ENCODE results near the gene MBNL2.

MBNL2 gene

DNA sequence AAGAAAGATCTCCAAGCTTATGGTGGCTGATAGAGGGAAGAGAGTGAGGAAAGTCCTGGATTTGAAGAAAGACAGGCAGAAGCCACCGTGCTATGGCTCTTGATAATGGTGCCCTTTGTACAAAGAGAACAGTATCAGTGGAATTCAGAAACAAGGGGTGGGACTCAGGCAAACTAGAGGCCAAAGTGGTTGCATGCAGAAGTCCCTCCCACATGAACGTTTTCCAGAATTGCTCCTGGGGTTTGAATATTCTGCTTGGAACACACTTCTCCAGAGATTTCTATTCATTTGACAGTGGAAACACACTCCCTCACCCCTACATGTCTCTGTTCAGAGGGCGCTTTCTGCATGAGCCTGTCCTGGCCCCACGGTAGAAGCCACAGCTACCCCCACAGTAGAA, 10.1 kb upstream of the MBNL2 start:
- DNase-seq: no peak

GRCh38 chr13:97212601-97213040, 9.5 kb upstream of the MBNL2 start:
- no peak for DNase-seq

GRCh38 chr13:97214921-97215320, 7.2 kb upstream of the MBNL2 start:
- no peak for DNase-seq

- DNase-seq: no peak
Observed at GRCh38 chr13:97215325-97215724, 6.8 kb upstream of the MBNL2 start.

GRCh38 chr13:97219226-97219625, 2.9 kb upstream of the MBNL2 start:
- no peak for DNase-seq

DNA sequence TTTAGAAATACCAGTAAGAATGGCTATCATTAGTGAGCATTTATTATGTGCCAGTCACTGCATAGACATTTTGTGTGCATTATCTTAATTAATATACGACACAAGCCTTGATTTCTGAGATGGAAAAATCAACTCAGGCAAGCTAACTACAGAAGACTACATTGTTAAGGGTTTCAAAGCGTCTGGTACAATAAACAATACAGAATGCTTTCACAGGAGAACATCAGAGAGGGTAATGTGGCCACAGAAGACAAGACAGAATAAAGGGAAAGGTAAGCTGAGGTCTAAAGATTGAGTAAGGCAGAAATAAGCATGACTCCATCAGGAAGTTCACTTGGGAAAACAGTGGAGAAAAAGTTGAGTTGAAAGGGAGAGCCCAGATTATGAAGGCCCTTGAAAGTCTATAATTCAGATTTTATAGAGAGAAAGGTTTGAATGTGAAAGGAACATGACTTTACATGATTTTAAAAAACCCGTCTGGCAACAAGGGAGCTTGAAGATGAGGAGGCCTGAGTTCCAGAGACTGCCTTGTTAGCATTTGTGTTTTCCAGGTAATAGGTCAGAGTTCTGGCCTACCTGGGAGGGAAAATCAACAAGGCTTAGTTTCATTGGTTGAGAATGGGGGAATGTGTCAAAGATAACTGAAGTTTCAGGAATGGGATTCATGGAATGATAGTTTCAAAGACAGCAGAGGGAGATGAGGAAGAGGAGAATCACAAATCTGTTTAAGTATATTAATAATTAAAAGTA, 1.8 kb upstream of the MBNL2 start:
- no peak for DNase-seq

DNA sequence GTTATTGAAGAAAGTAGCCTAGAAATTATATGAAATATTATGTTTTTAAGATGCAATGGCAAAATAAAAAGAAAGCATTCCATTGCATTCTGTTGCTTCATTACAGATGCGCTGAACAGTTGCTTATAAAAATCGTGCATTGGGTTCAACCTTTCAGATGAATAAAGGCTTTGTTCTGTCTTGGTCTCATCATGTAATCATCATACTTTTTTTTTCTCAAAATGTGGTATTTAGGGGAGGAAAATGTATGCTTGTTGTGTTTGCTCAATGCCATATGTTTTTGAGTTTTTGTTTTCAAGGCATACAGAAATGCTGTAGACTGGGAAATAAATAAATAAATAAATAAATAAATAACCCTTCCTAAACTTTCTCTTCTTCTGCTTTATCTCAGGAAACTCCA, 1.1 kb upstream of the MBNL2 start:
- no peak for DNase-seq

GRCh38 chr13:97221466-97221865, 667 bp upstream of the MBNL2 start:
- DNase-seq: no peak

GRCh38 chr13:97223037-97223710, 1.0 kb downstream of the MBNL2 start:
- no peak for DNase-seq

DNA sequence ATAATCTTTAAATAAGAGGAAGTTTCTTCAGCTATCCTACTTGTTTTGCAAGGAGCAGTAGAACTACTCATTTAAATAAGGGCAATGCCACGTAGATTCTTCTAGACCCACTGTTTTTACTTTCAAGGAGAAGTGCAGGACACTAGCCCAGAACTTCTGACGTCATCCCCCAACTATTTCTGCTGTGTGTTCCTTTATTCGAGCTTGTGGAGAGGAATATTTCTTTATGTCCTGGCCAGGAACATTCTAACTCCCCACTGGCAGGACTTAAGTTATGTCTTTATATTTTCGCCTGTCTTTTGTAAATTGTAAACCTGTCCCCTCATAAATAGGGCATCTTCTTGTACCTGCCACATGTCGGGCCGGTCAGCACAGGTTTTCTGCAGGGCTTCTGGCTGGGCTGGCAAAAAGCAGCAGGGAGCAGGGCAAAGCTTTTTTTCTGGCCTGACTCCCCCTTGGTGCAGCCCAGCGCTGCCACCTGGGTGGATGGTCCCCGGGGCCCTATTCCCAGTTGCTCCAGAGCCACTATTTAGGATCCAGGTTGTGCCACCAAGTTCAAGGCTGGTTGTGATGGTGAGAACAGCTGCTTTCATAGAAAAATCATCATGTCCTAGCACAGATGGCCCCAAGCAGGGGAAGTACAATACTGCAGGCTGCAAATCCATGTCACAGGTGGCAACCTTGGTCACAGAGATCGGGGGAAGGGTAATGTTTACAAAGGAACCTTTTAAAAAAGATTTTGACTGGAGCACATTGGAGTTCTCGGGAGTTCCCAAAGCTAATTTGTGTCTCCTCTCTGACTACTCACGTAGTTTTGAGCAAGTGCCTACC, 1.8 kb downstream of the MBNL2 start:
- no peak for DNase-seq

DNA sequence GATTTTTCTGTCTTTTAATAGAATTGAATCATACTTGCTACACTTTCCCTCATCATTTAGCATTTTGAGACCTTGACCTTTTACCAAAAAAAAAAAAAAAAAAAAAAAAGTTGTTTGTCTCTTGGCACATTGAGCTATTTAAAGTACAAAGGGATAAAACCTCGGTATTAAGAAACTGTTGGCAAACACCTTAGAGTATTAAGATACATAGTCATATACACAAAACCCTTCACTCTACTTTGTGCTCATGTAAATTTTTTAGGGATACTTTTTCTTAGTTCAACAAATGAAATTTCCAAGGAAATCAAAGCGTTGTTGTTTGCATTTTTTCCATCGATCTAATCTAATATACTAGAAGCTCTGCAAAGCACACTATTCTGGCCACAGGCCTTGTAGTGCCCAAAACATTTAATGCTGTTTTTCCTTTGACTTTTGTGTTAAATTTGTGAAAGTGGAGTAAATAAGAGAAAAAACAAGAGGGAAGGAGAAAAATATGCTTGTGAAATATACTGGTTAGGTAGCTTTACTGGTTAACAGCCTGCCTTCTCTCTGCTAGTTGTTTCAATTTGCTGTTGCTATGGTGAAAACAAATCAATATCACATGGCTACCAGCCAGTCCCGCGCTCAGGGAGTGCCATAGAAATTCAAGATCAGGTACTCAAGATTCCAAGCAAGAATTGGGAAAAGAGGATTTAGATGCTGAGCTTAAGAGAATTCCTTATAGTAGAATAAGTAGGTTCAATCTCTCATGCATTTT, 2.6 kb downstream of the MBNL2 start:
- no peak for DNase-seq

DNA sequence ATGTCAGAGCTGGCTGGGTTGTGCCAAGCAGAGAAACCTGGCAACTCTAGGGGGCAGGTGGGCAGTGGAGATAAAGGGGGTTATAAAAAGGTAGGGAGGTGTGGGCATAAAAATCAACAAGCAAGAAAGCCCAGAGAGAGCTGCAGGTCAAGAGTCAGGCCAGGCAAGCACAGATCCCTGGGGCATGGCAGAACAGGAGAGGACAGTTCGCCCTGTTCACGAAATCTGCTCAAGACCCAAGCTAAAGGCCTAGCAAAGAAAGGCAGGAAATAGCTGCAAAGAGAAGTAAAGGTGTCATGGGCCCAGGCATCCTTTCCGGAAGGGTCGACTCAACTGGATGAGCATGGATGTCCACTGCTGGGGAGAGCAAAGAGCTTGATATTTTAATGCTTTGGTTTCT, 3.4 kb downstream of the MBNL2 start:
- DNase-seq: no peak

GRCh38 chr13:97226013-97226412, 3.9 kb downstream of the MBNL2 start:
- no peak for DNase-seq

- DNase-seq: no peak
Observed at GRCh38 chr13:97226788-97227627, 4.9 kb downstream of the MBNL2 start.

DNA sequence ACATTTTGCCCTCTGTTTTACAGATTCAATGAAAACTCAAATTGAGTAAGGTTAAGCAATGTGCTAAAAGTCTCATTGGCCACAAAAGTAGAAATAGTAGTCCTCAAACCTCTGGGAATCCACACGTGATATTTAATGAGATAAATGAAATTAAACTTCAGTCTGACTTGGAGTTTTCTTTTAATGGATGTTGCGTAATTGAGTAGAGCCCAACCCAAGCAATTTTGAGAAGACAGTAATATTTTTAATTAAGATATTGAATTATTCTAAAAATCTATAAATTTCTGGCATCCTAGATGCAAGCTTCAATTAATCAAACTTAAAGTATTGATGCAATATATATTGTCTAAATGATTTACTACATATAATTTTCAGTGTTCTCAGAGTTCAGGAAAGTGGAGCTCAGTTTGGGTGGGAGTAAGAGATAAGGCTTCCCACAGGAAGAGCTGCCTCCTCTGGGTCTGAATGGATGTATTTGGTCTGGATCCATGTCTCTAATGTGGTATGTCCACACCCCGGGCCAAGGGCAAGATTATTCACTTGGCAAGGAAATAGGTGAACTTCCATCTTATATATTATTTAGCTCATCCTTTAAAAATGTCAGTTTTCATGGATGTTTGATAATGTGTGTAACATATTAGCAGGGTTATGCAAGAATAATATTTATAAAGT, 6.9 kb downstream of the MBNL2 start:
- no peak for DNase-seq

DNA sequence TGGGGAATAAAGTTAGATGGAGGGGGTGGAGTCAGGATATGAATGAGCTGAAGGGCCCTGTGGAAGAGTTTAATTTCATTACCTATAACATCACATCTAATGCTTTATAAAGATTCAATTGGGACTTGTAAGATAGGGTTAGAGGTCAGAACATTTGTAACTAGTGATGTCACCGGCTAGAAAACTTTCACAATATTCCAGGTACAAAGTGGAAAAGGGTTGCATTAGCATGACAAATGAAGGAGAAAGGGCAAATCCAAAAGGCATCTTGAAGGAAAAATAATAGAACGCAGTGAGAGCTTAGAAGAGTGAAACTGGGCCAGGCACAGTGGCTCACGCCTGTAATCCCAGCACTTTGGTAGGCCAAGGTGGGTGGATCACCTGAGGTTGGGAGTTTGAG, 7.6 kb downstream of the MBNL2 start:
- DNase-seq: no peak

DNA sequence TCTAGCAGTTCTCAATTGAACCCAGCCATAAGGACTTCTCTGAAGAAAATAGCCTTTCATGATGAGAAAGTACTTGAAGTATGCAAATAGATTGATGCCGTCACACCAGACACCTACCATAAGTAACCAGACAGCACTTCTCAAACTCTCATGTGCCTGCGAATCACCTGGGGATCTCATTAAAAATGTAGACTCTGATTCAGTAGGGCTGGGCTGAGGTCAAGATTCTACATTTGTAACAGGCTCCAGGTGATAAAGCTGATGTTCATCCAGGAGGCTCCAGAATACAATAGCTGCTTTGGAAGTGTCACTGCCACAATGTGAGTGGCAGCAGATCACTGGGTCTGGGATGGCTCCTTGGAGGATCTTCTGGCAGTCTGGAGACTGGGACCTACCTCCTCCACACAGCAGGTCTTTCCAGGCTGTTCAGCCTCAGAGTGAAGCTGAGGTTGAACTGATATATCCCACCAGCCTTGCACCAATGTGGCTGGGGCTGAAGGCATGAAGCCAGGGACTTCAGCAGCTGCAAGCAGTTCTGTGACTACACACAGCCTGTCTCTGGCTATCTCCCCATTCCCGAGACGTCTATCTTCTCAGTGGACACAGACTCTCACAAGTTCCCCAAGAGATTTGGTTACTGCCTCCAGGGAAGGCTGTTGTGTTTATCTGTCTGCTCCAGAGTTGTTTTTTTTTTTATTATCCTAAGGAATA, 9.1 kb downstream of the MBNL2 start:
- DNase-seq: no peak

GRCh38 chr13:97231829-97232196, 9.7 kb downstream of the MBNL2 start:
- no peak for DNase-seq

- DNase-seq: no peak
Observed at GRCh38 chr13:97233499-97233898, 11.4 kb downstream of the MBNL2 start.

DNA sequence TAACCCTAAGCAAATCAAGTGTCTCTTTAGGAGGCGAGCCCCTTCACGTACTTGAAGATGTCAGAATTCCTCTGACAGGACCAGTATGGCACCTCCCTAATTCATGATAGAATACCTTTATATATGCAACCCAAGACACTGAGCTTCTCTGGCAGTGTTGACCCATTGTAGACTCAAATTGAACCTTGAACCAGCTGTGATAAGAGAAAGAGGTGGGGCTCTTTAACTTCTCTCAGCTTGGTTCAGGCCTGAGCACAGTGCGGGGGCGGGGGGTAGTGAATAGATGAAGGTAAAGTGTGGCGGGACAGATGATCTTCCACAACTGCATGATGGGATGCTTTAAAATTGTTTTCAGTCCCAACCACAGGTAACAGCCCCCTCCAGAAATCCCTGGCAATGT, 12.1 kb downstream of the MBNL2 start:
- no peak for DNase-seq

GRCh38 chr13:97234742-97235141, 12.6 kb downstream of the MBNL2 start:
- DNase-seq: no peak

Measured in 8988T (cell line).